Small intestine (tissue), 7 donors: Measurements from ENCODE around the gene SYPL2. TPM values are rescaled to one million over a fixed set of nuclear protein-coding genes. Genes with fewer than 3 reads are reported as not detected.

Experiments used
- DNase-seq, 2 donors: peaks; one replicate each; pipeline versions ENCODE4 v3.0.0 to v3.0.0-alpha.2; 2013
- FAIRE-seq: peaks from 2 replicates; lab custom pipeline; 2012; peaks lifted over from hg19 to GRCh38; lab: Jason Lieb, UNC
- H3K27ac ChIP-seq, 3 donors: one replicate each; pipeline ENCODE4 v1.5.1; 2013; ENCODE audit warnings: low read length in 2 of 3, mild to moderate bottlenecking in 2 of 3, control low read depth in 1 of 3, inconsistent platforms in 1 of 3, low read depth in 1 of 3, moderate library complexity in 1 of 3
- H3K27me3 ChIP-seq, 3 donors: one replicate each; pipeline ENCODE4 v1.6.1; 2013; ENCODE audit warnings: low read length in 3 of 3, inconsistent platforms in 1 of 3; ENCODE audit not compliant: control insufficient read depth in 3 of 3, insufficient read depth in 3 of 3
- H3K36me3 ChIP-seq, 3 donors: one replicate each; pipeline ENCODE4 v1.6.1; 2013; ENCODE audit warnings: low read length in 3 of 3, inconsistent platforms in 1 of 3, low read depth in 1 of 3, mild to moderate bottlenecking in 1 of 3, moderate library complexity in 1 of 3; ENCODE audit not compliant: control insufficient read depth in 3 of 3, insufficient read depth in 2 of 3
- H3K4me1 ChIP-seq, 3 donors: one replicate each; pipeline ENCODE4 v1.6.1; 2013; ENCODE audit warnings: low read length in 2 of 3, inconsistent platforms in 1 of 3, low read depth in 1 of 3, mild to moderate bottlenecking in 1 of 3, moderate library complexity in 1 of 3; ENCODE audit not compliant: control insufficient read depth in 3 of 3, insufficient read depth in 2 of 3
- H3K4me3 ChIP-seq, 3 donors: one replicate each; pipeline ENCODE4 v1.5.1; 2013; ENCODE audit warnings: low read length in 3 of 3, control low read depth in 1 of 3, inconsistent platforms in 1 of 3, low read depth in 1 of 3, mild to moderate bottlenecking in 1 of 3, moderate library complexity in 1 of 3
- H3K9me3 ChIP-seq, 2 donors: one replicate each; pipeline ENCODE4 v1.6.1; 2013; ENCODE audit warnings: low read depth in 1 of 2, low read length in 1 of 2; ENCODE audit not compliant: control insufficient read depth in 2 of 2, insufficient read depth in 1 of 2
- WGBS, 3 donors: extraction: QIAGEN DNeasy Blood & Tissue Kit; methylation state at CpG; one replicate each; pipeline ENCODE4 v1.1.7; 2013; 5-methylcytosine and 5-hydroxymethylcytosine counted together
- polyA plus RNA-seq, 4 donors: library from polyadenylated mRNA; stranded (reverse) in 3 of 4; unstranded in 1 of 4; fragments of 200-250 nt in 3 of 4; fragments of 120-200 nt in 1 of 4; gene quantifications; one replicate each; pipeline versions ENCODE4 v1.2.1 to v1.2.3, GENCODE V29; 2013
- donor health status: healthy with polysubstance abuse.
- donor health status: control.
- donor health status: control.
- donor health status: Bipolar disorder and iron deficiency.
- donor health status: healthy.

SYPL2 gene
- polyA plus RNA-seq, 4 donors, result 0.65 to 0.67 TPM; not detected in 2

DNA sequence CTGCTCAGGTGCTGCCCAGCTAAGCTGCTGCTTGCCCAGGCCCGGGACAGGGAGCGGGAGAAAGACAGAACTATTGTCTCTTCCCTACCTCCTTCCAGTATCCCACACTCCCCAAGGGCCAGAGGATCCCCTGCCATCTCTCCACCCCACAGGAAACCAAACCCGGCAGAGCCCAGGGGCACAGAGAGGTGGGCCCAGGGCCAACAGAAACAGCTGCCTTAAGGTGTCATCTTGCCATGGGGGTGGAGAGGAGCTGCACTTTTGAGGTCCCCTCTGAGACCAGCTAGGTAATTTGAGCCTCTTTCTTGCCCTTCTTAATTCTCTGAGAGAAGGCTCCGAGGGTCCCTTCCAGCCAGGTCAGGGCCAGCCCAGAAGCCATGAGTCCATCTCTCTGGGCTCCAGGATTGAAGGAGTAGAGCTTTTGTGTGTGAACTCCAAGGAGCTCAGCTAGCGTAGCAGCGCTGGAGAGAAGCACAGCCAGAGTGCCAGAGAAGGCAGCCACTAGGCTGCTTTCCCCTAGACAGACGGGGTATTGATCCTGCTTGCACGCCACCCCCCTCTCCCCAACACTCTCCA lies 63.6 kb downstream of the SYPL2 start:
- peaks cover 0 to 5% (median 0%) of the 10 kb centered on the region in 3 donors for H3K4me1 ChIP-seq
- 69 to 82% (median 77%) methylated on average over 8 of the region's 8 CpGs for WGBS, 3 donors
- DNase-seq (no peak), FAIRE-seq (no peak)
- H3K9me3 ChIP-seq, result no peaks in the 10 kb centered on the region
- no peak overlapping the region for H3K4me3 ChIP-seq
- peak overlapping the region in 2 of 3 donors; percentile 4 to 5 for H3K27ac ChIP-seq
- H3K27me3 ChIP-seq, result no peaks in the 10 kb centered on the region
- no peaks in the 10 kb centered on the region for H3K36me3 ChIP-seq

DNA sequence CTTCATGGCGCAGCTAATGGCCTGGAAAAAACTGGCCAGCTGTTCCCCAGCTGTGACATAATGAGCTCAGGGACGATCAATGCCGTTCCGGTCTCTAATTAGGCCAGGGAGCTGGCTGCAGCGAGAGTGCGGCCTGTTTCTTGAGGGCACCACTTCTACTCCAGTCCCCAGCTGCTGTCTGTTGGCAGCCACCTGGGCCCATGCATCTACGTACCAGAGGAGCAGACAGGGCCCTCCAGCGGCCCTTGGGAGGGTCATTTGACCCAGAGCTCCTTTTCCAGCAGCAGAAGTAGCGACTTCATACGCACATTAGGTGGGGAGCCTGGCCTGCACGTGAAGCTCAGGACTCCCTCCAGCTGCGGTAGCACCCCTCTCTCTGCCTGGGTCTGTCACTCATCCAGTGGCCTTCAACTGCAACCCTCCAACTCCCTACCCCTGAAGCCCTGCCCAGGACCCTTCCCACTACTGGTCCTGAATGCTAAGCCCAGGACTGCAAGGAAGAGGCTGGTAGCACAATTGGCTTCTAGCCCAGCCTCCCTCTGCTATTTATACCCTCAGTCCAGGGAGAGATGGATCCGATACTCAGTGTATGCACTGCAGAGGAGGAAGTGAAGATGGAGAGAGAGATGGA lies 64.2 kb downstream of the SYPL2 start:
- no peak for FAIRE-seq

DNA sequence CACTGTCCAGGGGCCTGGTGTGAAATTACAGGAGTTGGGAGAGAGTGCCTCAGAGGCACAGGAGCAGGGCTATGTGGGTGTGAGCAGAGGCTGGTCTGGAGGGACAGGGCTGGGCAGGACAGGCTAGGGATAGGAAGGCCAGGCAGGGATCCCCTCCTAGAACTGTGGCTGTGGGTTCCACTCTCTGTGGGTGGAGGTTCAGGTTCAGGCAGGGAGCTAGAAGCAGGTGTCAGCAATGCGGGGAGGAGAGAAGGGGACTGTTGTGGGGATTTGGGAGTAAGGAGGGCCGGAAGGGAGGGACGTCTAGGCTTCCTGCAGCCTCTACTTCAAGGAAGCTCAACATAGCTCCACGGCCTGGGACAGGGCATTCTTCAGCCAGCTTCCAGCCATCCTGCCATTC lies 65.0 kb downstream of the SYPL2 start:
- Histone ChIP-seq H3K9me3 (no peaks in the 10 kb centered on the region), H3K4me1 (peaks cover 0 to 5% (median 0%) of the 10 kb centered on the region in 3 donors), H3K4me3 (no peak overlapping the region), H3K27me3 (no peaks in the 10 kb centered on the region), H3K27ac (no peak overlapping the region), H3K36me3 (no peaks in the 10 kb centered on the region)
- no peak for DNase-seq
- 88 to 93% (median 89%) methylated on average over 4 of the region's 4 CpGs for WGBS, 3 donors
- no peak for FAIRE-seq

More for the DNA sequence above, 64.2 kb downstream of the SYPL2 start:
- Histone ChIP-seq H3K36me3 (no peaks in the 10 kb centered on the region), H3K4me1 (peaks cover 0 to 5% (median 0%) of the 10 kb centered on the region in 3 donors), H3K4me3 (no peak overlapping the region), H3K27ac (peak overlapping the region in 1 of 3 donors; percentile 5), H3K9me3 (no peaks in the 10 kb centered on the region), H3K27me3 (no peaks in the 10 kb centered on the region)
- DNase-seq, result peak in 1 of 2 donors; percentile 29
- 73 to 86% (median 83%) methylated on average over 13 of the region's 13 CpGs for WGBS, 3 donors

Other genes starting within 250 kb of the SYPL2 start
- gene CELSR2, start 217.0 kb upstream of the SYPL2 start, polyA plus RNA-seq, result 1 to 10 TPM in 2 of 4 donors, under 1 TPM in 2; under 0.01 to 7.9 (median 1.5) TPM
- 10 to 100 TPM in 2 of 4 donors, 1 to 10 TPM in 1, under 1 TPM in 1; 0.67 to 15.5 (median 8.0) TPM for gene PSRC1, start 183.4 kb upstream of the SYPL2 start, polyA plus RNA-seq
- 10 to 100 TPM in 1 of 4 donors, under 1 TPM in 1, not detected in 2; 0.16 to 24.1 TPM for gene MYBPHL, start 159.5 kb upstream of the SYPL2 start, polyA plus RNA-seq
- gene SORT1, start 68.6 kb upstream of the SYPL2 start, polyA plus RNA-seq, result 10 to 100 TPM in 3 of 4 donors, 1 to 10 TPM in 1; 7.0 to 51.5 (median 23.6) TPM
- gene PSMA5, start 40.1 kb upstream of the SYPL2 start, polyA plus RNA-seq, result 100 to 1,000 TPM in 3 of 4 donors, 10 to 100 TPM in 1; 99.3 to 113 (median 104) TPM
- gene ATXN7L2, start 17.4 kb downstream of the SYPL2 start, polyA plus RNA-seq, result 1 to 10 TPM; 4.8 to 8.9 (median 6.2) TPM
- 1 to 10 TPM; 5.1 to 8.6 (median 7.2) TPM for gene CYB561D1, start 27.5 kb downstream of the SYPL2 start, polyA plus RNA-seq
- 1 to 10 TPM; 1.3 to 2.9 (median 2.2) TPM for gene AMIGO1, start 43.2 kb downstream of the SYPL2 start, polyA plus RNA-seq
- gene GPR61, start 73.3 kb downstream of the SYPL2 start, polyA plus RNA-seq, result under 1 TPM in 2 of 4 donors, not detected in 2; 0.09 to 0.64 TPM
- gene GNAI3, start 82.1 kb downstream of the SYPL2 start, polyA plus RNA-seq, result 1 to 10 TPM; 3.0 to 7.4 (median 4.1) TPM
- under 1 TPM in 2 of 4 donors, not detected in 2; 0.04 to 0.28 TPM for gene GNAT2, start 153.1 kb downstream of the SYPL2 start, polyA plus RNA-seq
- gene AMPD2, start 153.3 kb downstream of the SYPL2 start, polyA plus RNA-seq, result 10 to 100 TPM; 25.9 to 50.8 (median 35.2) TPM
- gene GSTM4, start 189.6 kb downstream of the SYPL2 start, polyA plus RNA-seq, result 100 to 1,000 TPM in 3 of 4 donors, 10 to 100 TPM in 1; 81.9 to 316 (median 206) TPM
- 100 to 1,000 TPM in 1 of 4 donors, 10 to 100 TPM in 3; 29.4 to 170 (median 54.2) TPM for gene GSTM2, start 201.5 kb downstream of the SYPL2 start, polyA plus RNA-seq
- 100 to 1,000 TPM in 2 of 4 donors, 1 to 10 TPM in 1, under 1 TPM in 1; 0.97 to 175 (median 51.6) TPM for gene GSTM1, start 221.3 kb downstream of the SYPL2 start, polyA plus RNA-seq
- gene GSTM5, start 245.7 kb downstream of the SYPL2 start, polyA plus RNA-seq, result 1 to 10 TPM in 3 of 4 donors, not detected in 1; 1.1 to 4.4 (median 3.0) TPM